ENCODE data around the gene KRTAP1-5.
"Not testable (repeated sequence)": the region's sequence is repeated elsewhere in the genome, so short reads cannot be mapped to it uniquely, and the experiment has no call there.

Gene KRTAP1-5

GRCh38 chr17:41048441-41048840, 21.4 kb upstream of the KRTAP1-5 start:
- DNase-seq (ENCODE audit: low read depth in 1 of 2, low spot score in 1 of 2), result no peak

- not testable (repeated sequence) for DNase-seq (ENCODE audit: low read depth in 1 of 2, low spot score in 1 of 2)
These were observed 19.9 kb upstream of the KRTAP1-5 start, which contains the start of gene KRTAP2-1 for GRCh38 chr17:41046735-41047465. KRTAP2-1 (minus strand) TSS chr17:41047316; CDS start chr17:41047267, 49 bp downstream.

- DNase-seq (ENCODE audit: low read depth in 1 of 2, low spot score in 1 of 2), result no peak
These were observed 15.9 kb upstream of the KRTAP1-5 start for GRCh38 chr17:41042953-41043352.

- DNase-seq (ENCODE audit: low read depth in 1 of 2, low spot score in 1 of 2), result not testable (repeated sequence)
These were observed 14.0 kb upstream of the KRTAP1-5 start, which contains the start of gene KRTAP1-1 for GRCh38 chr17:41040783-41041571. KRTAP1-1 (minus strand) TSS chr17:41041450; CDS start chr17:41041397, 53 bp downstream.

- no peak for DNase-seq (ENCODE audit: low read depth in 1 of 2, low spot score in 1 of 2)
These were observed 10.9 kb upstream of the KRTAP1-5 start for GRCh38 chr17:41037853-41038350.

- not testable (repeated sequence) for DNase-seq (ENCODE audit: low read depth in 1 of 2, low spot score in 1 of 2)
These were observed 7.4 kb upstream of the KRTAP1-5 start, which contains the start of gene KRTAP1-3 for GRCh38 chr17:41034346-41034935. KRTAP1-3 (minus strand) TSS chr17:41034874; CDS start chr17:41034821, 53 bp downstream.

GRCh38 chr17:41029633-41030245, 2.7 kb upstream of the KRTAP1-5 start, which contains the start of gene KRTAP1-4:
KRTAP1-4 (minus strand) TSS chr17:41030195; CDS start chr17:41030078, 117 bp downstream.
- DNase-seq (ENCODE audit: low read depth in 1 of 2, low spot score in 1 of 2), result no peak

- no peak for DNase-seq (ENCODE audit: low read depth in 1 of 2, low spot score in 1 of 2)
These were observed 2.3 kb downstream of the KRTAP1-5 start for GRCh38 chr17:41024697-41025096.

GRCh38 chr17:41020336-41020735, 6.7 kb downstream of the KRTAP1-5 start:
- no peak for DNase-seq (ENCODE audit: low read depth in 1 of 2, low spot score in 1 of 2)

- DNase-seq (ENCODE audit: low read depth in 1 of 2, low spot score in 1 of 2), result no peak
These were observed 7.6 kb downstream of the KRTAP1-5 start for GRCh38 chr17:41019415-41019814.

GRCh38 chr17:41018541-41018940, 8.5 kb downstream of the KRTAP1-5 start:
- DNase-seq (ENCODE audit: low read depth in 1 of 2, low spot score in 1 of 2), result no peak

GRCh38 chr17:41016578-41017215, 10.3 kb downstream of the KRTAP1-5 start:
- no peak for DNase-seq (ENCODE audit: low read depth in 1 of 2, low spot score in 1 of 2)

- no peak for DNase-seq (ENCODE audit: low read depth in 1 of 2, low spot score in 1 of 2)
These were observed 11.6 kb downstream of the KRTAP1-5 start for GRCh38 chr17:41015454-41015853.

GRCh38 chr17:41013606-41014005, 13.4 kb downstream of the KRTAP1-5 start:
- no peak for DNase-seq (ENCODE audit: low read depth in 1 of 2, low spot score in 1 of 2)

GRCh38 chr17:41013181-41013580, 13.8 kb downstream of the KRTAP1-5 start:
- DNase-seq (ENCODE audit: low read depth in 1 of 2, low spot score in 1 of 2), result no peak

GRCh38 chr17:41012326-41013120, 14.5 kb downstream of the KRTAP1-5 start:
- no peak for DNase-seq (ENCODE audit: low read depth in 1 of 2, low spot score in 1 of 2)

GRCh38 chr17:41010441-41010840, 16.6 kb downstream of the KRTAP1-5 start:
- no peak for DNase-seq (ENCODE audit: low read depth in 1 of 2, low spot score in 1 of 2)

- DNase-seq (ENCODE audit: low read depth in 1 of 2, low spot score in 1 of 2), result no peak
These were observed 17.1 kb downstream of the KRTAP1-5 start for GRCh38 chr17:41009936-41010335.

- DNase-seq (ENCODE audit: low read depth in 1 of 2, low spot score in 1 of 2), result no peak
These were observed 17.7 kb downstream of the KRTAP1-5 start for GRCh38 chr17:41009301-41009760.
